KOPT-K1 (cell line): Measurements from ENCODE around the gene STARD3.
"Not testable (repeated sequence)": the region's sequence is repeated elsewhere in the genome, so short reads cannot be mapped to it uniquely, and the experiment has no call there.

ENCODE experiments used
- H3K27ac ChIP-seq: fragments of 200-600 bp; sonication (generic); 2 replicates; pipeline ENCODE4 v1.5.1; 2016; ENCODE audit warnings: antibody characterized with exemption, mild to moderate bottlenecking, low read depth, low read length; ENCODE audit not compliant: poor library complexity, severe bottlenecking
- H3K36me3 ChIP-seq: fragments of 200-600 bp; sonication (generic); 2 replicates; pipeline ENCODE4 v1.5.1; 2017; ENCODE audit warnings: antibody characterized with exemption, mild to moderate bottlenecking, low read length, moderate library complexity; ENCODE audit not compliant: insufficient read depth
- H3K9me3 ChIP-seq: fragments of 200-600 bp; sonication (generic); 2 replicates; pipeline ENCODE4 v1.5.1; 2017; ENCODE audit warnings: antibody characterized with exemption, low read length, mild to moderate bottlenecking; ENCODE audit not compliant: insufficient read depth, poor library complexity, severe bottlenecking

The STARD3 gene

DNA sequence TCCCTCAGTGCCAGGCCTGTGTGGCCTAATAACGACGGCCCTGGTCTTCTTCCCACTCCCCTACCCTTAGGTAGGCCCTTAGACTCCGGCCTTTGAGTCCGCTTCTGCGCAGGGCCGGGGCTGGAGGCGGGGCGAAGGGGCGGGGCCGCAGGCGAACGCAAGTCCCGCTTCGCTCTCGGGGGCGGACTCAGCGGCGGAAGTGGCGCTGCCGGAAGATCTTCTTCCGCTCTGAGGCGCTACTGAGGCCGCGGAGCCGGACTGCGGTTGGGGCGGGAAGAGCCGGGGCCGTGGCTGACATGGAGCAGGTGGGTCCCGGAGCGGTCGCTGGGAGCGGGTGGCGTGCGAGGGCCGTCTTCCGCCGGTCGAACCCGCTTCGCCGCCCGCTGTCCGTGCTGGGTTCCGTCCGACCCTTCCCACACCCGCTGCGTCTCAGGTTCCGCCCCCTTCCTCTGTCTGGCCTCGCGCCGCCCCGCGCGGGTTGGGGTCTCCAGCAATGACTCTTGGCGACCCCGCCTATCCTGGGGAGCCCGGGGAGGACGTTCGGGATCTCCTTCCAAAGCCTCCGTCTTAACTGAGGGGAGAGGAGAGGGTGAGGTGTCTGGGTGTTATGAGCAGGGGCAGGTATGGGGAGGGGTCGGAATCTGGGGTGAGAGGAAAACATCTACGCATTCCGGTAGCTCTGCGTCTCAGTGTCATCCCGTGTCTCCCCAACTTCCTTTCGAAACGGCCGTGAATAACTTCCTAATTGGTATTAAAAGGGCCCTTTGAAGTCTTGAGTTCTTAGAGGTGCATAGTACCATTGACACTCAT is at the start of gene STARD3:
TSS of gene STARD3 (plus strand) at position 218 of the 810 bp plus-strand sequence. CDS start 16,388 bp downstream, outside the sequence.
- Histone ChIP-seq H3K36me3 (peaks cover 15% of the 10 kb centered on the region; the same call in 1 of the 2 replicates), H3K27ac (peak within 1 kb of the TSS; percentile 82)

DNA sequence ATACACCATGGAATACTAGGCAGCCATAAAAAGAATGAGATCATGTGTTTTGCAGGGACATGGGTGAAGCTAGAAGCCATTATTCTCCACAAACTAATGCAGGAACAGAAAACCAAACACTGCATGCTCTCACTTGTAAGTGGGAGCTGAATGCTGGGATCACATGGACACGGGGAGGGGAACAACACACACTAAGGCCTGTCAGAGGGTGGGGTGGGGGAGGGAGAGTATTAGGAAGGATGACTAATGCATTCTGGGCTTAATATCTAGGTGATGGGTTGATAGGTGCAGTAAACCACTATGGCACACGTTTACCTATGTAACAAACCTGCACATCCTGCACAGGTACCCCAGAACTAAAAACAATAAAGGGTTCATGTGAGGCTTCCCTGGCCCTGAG is 46.8 kb upstream of the STARD3 start:
- not testable (repeated sequence) for H3K27ac ChIP-seq, H3K36me3 ChIP-seq

More for the DNA sequence above, at the start of gene STARD3:
- no peaks in the 10 kb centered on the region for H3K9me3 ChIP-seq

DNA sequence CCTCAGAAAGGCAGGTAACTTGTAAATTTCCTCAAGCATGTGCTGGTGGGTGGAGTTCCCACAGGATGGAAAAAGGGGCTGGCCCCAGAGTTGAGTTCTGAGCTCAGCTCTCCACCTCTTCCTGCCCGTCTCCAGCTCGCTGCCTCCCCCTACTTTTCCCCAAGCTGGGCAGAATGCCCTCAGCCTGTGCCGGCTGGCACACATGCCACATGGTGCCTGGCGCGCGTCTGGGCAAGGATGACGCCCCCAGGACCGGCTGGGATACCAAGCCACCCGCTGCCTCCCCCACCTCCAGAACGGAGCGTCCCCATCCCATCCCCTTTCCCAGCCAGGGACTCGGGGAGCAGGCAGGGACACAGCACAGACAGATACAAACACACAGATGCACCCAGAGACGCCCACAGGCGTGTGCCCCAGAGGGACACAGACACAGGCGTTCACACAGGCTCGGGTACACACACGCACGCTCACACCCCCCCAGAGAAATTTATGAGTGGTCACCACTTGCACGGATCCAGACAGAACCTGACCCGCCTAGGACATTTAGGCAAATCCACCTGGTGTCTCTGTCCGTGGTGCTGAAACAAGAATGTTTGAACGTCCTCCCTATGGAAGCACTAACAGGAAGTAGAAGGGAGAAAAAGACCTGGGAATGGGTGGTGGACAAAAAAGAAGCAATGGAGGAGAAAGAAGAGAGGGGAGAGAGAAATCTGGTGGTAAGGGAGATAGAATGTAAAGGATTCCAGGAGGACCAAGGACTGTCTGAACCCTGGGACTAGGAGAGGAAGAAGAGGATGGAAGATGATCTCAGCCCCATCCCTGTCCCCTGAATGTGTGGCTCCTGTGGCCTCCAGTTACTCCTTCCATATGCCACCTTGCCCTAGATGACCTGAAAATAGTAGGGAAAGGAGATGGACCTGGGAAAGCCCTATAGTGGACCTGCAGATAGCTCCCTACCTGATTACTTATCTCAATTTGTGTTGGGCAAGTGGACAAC is 44.7 kb upstream of the STARD3 start:
- no peaks in the 10 kb centered on the region for H3K9me3 ChIP-seq
- no peak overlapping the region for H3K27ac ChIP-seq
- no peaks in the 10 kb centered on the region for H3K36me3 ChIP-seq

More for the DNA sequence above, 46.8 kb upstream of the STARD3 start:
- not testable (repeated sequence) for H3K9me3 ChIP-seq

DNA sequence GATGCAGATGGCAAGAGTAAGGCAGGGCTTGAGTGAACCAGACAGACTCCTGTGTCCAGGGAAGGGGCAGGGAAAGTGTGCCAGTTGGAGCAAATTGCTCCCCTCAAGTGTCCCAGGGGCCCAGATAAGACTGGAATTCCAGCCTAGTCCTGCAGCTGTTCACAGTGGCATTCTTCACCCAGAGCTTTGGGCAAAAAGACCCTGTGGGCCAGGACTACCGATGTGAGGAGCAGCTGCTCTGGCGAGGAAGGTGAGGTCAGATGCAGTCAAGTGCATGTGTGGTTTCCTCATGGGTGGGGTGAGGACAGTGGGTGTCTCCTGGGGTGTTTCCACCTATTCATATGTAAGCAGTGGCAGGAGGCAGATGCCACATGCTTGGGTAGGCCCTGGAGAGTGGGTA is 43.6 kb upstream of the STARD3 start:
- H3K27ac ChIP-seq = no peak overlapping the region
- H3K36me3 ChIP-seq = no peaks in the 10 kb centered on the region
- no peaks in the 10 kb centered on the region for H3K9me3 ChIP-seq

GRCh38 chr17:39595294-39595693 is 41.6 kb upstream of the STARD3 start:
- no peaks in the 10 kb centered on the region for H3K9me3 ChIP-seq
- no peak overlapping the region for H3K27ac ChIP-seq
- H3K36me3 ChIP-seq = no peaks in the 10 kb centered on the region

DNA sequence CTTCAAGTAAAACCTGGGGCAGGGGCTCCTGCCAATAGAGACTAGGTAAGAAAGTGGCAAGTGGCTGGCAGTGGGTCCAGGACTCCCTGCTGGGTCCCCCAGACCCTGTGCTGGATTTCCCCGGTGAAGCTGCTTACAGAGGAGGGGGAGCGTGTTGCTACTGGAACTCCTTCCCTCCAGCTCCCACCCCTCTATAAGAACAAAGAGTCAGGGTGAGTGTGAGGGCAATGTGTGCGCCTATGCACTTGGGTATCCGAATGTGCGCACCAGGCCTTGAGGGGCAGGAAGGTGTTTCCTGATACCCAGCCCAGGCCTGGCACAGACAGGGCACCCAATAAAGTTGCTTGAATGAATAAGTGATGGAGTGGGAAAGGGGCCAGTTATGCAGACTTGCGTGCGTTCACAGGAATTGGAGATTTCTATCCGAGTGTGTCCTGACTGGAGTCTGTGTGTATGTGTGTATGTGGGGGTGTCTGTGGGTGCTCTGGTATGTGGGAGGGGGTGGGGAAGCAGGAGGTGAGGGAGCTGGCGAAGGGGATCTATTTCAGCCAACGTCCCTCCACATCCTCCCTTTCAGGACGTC is 40.9 kb upstream of the STARD3 start:
- Histone ChIP-seq H3K9me3 (no peaks in the 10 kb centered on the region), H3K36me3 (no peaks in the 10 kb centered on the region), H3K27ac (no peak overlapping the region)

GRCh38 chr17:39596543-39597267 is 40.2 kb upstream of the STARD3 start:
- H3K27ac ChIP-seq = no peak overlapping the region
- no peaks in the 10 kb centered on the region for H3K36me3 ChIP-seq
- H3K9me3 ChIP-seq = no peaks in the 10 kb centered on the region

GRCh38 chr17:39597372-39598046 is 39.4 kb upstream of the STARD3 start:
- Histone ChIP-seq H3K9me3 (no peaks in the 10 kb centered on the region), H3K36me3 (no peaks in the 10 kb centered on the region), H3K27ac (no peak overlapping the region)

- Histone ChIP-seq H3K9me3 (no peaks in the 10 kb centered on the region), H3K27ac (no peak overlapping the region), H3K36me3 (no peaks in the 10 kb centered on the region)
Measured at GRCh38 chr17:39598047-39598481, 38.9 kb upstream of the STARD3 start.

DNA sequence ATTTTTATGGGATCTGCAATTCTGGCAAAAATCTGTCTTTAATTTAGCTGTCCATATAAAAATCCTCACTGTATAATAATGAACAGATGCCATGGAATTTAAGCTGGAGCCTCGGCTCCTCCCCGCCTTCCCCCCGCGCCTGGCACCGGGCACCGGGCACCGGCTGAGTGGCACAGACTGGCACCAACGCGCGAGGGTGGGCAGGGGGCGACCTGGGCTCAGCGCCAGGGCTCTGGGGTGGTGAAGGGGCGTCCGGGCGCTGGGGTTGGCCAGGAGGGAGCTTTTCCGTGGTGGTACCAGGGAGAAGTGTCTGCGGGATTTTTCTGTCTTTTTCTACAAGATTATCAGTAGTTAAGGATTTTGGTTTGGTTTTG is 38.3 kb upstream of the STARD3 start:
- no peaks in the 10 kb centered on the region for H3K9me3 ChIP-seq
- no peaks in the 10 kb centered on the region for H3K36me3 ChIP-seq
- no peak overlapping the region for H3K27ac ChIP-seq

DNA sequence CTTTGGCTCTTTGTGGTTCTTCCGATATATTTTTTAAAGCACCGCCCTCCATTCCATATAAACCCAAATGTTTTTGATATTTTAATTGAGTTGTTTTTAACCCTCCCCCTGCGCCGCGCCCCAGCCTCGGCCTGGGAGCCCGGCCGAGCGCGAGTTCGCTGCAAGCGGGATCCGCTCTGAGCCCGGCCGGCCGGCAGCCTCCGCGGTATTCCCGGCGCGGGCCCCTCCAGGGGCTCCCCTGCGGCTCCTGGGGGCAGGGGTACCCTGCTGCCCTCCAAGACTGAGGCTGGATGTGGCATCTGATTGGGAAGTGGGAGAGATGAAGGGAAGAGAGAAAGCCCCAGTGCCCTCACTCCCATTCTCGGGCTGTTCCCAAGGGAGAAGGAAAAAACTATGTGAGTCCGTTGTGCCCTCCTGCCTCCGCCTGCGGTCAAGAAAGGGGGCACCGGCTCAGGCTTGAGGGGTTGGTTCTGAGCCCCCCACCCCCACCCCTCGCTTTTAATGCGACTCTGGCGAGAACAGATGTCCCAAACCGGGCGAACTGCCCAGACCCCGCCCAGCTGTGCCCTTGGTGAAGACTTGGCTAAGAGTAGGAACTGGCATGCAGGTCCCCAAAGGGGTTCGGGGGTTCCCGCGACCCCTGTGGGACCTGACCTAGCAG is 37.8 kb upstream of the STARD3 start:
- H3K9me3 ChIP-seq = no peaks in the 10 kb centered on the region
- no peak overlapping the region for H3K27ac ChIP-seq
- H3K36me3 ChIP-seq = no peaks in the 10 kb centered on the region

DNA sequence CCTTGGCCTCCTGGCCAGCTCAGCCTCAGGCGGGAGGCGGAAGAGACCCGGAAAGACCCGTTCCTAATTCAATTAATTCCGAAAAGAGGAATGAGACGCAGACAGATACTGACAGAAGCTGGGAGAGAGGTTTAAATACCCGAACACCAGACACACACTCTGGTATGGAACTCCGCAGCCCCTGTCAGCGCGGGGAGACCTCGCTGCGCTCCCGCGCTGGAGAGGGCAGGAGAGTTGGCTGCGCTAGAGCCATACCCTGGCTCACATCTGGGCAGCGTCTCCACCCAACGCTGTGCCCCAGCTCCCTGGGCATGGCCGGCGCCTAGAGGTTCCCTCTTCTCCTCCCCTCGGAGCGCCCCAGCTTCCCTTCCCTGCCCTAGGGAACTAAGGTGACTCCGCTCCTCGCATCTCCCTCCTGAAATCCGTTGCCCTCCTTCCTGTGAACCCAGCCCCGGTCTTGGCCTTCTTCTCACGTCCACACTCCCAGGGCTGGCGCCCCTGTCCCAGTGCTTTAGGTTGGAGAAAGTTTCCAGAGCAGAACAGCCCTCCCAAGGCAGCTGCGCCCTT is 37.2 kb upstream of the STARD3 start:
- no peaks in the 10 kb centered on the region for H3K9me3 ChIP-seq
- no peaks in the 10 kb centered on the region for H3K36me3 ChIP-seq
- H3K27ac ChIP-seq = no peak overlapping the region

- no peak overlapping the region for H3K27ac ChIP-seq
- H3K9me3 ChIP-seq = no peaks in the 10 kb centered on the region
- H3K36me3 ChIP-seq = no peaks in the 10 kb centered on the region
Measured at GRCh38 chr17:39600288-39600996, 36.5 kb upstream of the STARD3 start.
